LNCaP clone FGC (cell line): ENCODE measurements around the gene NR1H2.

Source experiments
- DNase-seq: peaks from one replicate; pipeline ENCODE4 v3.0.0-alpha.2; 2011; ENCODE audit warnings: low read depth
- H3K4me3 ChIP-seq: 2 replicates; pipeline ENCODE4 v1.5.1; 2011; ENCODE audit warnings: mild to moderate bottlenecking, low read depth, low read length, control low read depth
- TF ChIP-seq, protein P1 (sequence below): IDR thresholded peaks from 2 replicates; pipeline ENCODE4 v1.5.1; 2012; ENCODE audit warnings: mild to moderate bottlenecking; ENCODE audit not compliant: control insufficient read depth, insufficient read depth; ENCODE audit errors: extremely low read depth

NR1H2 gene

GRCh38 chr19:50361290-50362029 is 14.8 kb upstream of the NR1H2 start:
- DNase-seq = no peak
- TF ChIP-seq, protein P1, sequence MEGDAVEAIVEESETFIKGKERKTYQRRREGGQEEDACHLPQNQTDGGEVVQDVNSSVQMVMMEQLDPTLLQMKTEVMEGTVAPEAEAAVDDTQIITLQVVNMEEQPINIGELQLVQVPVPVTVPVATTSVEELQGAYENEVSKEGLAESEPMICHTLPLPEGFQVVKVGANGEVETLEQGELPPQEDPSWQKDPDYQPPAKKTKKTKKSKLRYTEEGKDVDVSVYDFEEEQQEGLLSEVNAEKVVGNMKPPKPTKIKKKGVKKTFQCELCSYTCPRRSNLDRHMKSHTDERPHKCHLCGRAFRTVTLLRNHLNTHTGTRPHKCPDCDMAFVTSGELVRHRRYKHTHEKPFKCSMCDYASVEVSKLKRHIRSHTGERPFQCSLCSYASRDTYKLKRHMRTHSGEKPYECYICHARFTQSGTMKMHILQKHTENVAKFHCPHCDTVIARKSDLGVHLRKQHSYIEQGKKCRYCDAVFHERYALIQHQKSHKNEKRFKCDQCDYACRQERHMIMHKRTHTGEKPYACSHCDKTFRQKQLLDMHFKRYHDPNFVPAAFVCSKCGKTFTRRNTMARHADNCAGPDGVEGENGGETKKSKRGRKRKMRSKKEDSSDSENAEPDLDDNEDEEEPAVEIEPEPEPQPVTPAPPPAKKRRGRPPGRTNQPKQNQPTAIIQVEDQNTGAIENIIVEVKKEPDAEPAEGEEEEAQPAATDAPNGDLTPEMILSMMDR = no peak
- no peak overlapping the region for H3K4me3 ChIP-seq

- H3K4me3 ChIP-seq = no peak overlapping the region
- no peak for DNase-seq
- TF ChIP-seq, protein P1 = no peak
These were observed 14.2 kb upstream of the NR1H2 start for GRCh38 chr19:50362030-50362412.

GRCh38 chr19:50362656-50363424 is 13.4 kb upstream of the NR1H2 start:
- TF ChIP-seq, protein P1 = no peak
- DNase-seq = no peak
- no peak overlapping the region for H3K4me3 ChIP-seq

DNA sequence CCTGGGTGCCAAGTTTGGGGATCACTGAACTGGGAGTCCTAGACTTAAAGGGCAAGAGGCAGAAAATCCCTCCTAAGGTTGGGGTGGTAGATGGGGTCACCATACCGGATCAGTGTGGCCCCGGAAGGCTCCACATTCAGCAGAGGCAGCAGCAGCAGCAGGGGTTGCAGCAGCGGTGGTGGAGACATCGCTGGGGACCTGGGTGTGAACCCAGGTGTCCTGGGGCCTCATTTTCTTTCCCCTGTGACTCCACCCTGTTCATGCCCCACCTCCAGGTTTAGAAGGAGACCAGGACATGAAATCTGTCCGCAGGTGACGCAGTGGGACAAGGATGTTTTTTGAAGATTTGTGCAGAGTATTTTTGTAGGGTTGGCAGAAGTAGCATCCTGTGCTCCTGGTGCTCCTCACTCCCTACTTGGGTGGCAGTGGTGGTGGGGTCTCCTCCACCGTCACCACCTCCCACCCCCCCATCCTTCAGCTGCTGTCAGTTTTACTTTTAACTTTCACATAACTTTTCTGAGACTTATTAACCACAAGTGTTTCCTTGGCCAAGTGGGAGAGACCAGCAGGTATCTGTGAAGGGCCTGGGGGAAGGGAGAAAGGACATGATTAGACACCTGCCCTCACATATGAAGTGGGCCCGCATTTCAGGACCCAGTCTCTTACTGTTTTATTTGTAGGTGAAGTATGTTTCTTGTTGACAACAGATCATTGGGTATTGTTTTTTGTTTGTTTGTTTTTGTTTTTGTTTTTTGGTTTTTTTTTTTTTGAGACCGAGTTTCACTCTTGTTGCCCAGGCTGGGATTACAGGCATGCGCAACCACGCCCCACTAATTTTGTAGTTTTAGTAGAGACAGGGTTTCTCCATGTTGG is 10.6 kb upstream of the NR1H2 start, which contains the start of gene NAPSA:
TSS of gene NAPSA (minus strand) at position 206 of the 873 bp plus-strand sequence. CDS start at position 188, 18 bp downstream.
- no peak within 1 kb of the TSS for H3K4me3 ChIP-seq
- no peak for DNase-seq
- TF ChIP-seq, protein P1 = no peak

- peak; percentile 55 for DNase-seq
- TF ChIP-seq, protein P1 = peak; percentile 73
- H3K4me3 ChIP-seq = peak overlapping the region; percentile 59
These were observed 7.3 kb upstream of the NR1H2 start for GRCh38 chr19:50368649-50369570.
